Prostate gland (tissue), 2 donors: ENCODE data around the gene PTPN2. TPM values are rescaled to one million over a fixed set of nuclear protein-coding genes. Genes with fewer than 3 reads are reported as not detected.
"Not testable (repeated sequence)": the region's sequence is repeated elsewhere in the genome, so short reads cannot be mapped to it uniquely, and the experiment has no call there.

ENCODE experiments used
- DNase-seq: peaks from one replicate; pipeline ENCODE4 v3.0.0-alpha.2; 2019; ENCODE audit warnings: low spot score
- H3K27ac ChIP-seq, 2 donors: fragments of 200-600 bp; sonication (generic); 2 replicates each; pipeline ENCODE4 v1.5.1; 2017 to 2019
- H3K27me3 ChIP-seq: fragments of 200-600 bp; sonication (generic); replicated peaks from 2 replicates; pipeline ENCODE4 v1.5.1; 2019; ENCODE audit not compliant: insufficient read depth
- H3K36me3 ChIP-seq, 2 donors: fragments of 200-600 bp; sonication (generic); 1 replicate in 1 of 2; 2 replicates in 1 of 2; pipeline versions ENCODE4 v1.5.1 to v1.8.1; 2017 to 2019
- H3K4me1 ChIP-seq: fragments of 200-600 bp; sonication (generic); replicated peaks from 2 replicates; pipeline ENCODE4 v1.5.1; 2019
- H3K4me3 ChIP-seq, 2 donors: fragments of 200-600 bp; sonication (generic); 2 replicates each; pipeline ENCODE4 v1.5.1; 2017 to 2019
- H3K9me3 ChIP-seq: fragments of 200-600 bp; sonication (generic); 2 replicates; pipeline ENCODE4 v1.5.1; 2017
- CTCF ChIP-seq, 4 experiments: fragments of 200-600 bp in 2 of 4; fragments of 450-650 bp in 2 of 4; sonication (generic) in 2 of 4; IDR thresholded peaks; 1 replicate in 3 of 4; 2 replicates in 1 of 4; pipeline ENCODE4 v1.5.1; 2016 to 2019; ENCODE audit warnings: antibody characterized with exemption in 4 of 4, mild to moderate bottlenecking in 2 of 4, moderate library complexity in 2 of 4
- POLR2A ChIP-seq: fragments of 450-650 bp; IDR thresholded peaks from one replicate; pipeline ENCODE4 v1.6.1; 2016; ENCODE audit warnings: antibody characterized with exemption, mild to moderate bottlenecking
- POLR2AphosphoS5 ChIP-seq: sonication (generic); formaldehyde crosslinking; IDR thresholded peaks from one replicate; pipeline ENCODE4 v1.6.1; 2017; ENCODE audit warnings: antibody characterized with exemption
- WGBS: methylation state at CpG from one replicate; pipeline ENCODE4 v1.1.5; 2018; 5-methylcytosine and 5-hydroxymethylcytosine counted together
- intact Hi-C: fragments of 100-400 bp; cut with DNase I; formaldehyde crosslinking; loops from one replicate; pipeline ENCODE4 v1.14.2; 2022
- total RNA-seq, 2 donors: library from RNA; depleted of rRNA; stranded (reverse); fragments of >200 nt; gene quantifications; one replicate each; pipeline ENCODE4 v1.1.0, GENCODE V29; 2016

Gene PTPN2
- total RNA-seq, 2 donors from 2014 or later = 25.0 to 34.0 TPM

DNA sequence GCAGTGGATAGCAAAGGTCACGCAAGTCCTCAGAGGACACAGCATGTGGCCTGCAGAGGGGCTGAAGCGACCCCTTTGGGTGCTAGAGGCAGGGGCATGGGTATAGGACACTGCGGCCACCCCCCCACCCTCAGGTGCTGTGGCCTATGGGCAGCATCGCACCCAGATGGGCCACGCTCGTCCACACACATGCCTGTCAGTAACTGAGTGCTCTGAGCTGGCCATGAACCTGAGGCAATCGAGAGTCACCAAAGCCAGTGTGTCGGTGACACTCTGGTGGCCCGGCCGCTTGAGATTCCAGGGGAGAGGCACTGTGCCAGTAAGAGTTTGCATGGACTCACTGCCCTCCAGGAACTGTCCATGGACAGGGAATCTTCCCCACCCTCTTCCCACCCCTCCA lies 22.7 kb upstream of the PTPN2 start:
- Histone ChIP-seq H3K27me3 (no peaks in the 10 kb centered on the region), H3K27ac (no peak overlapping the region), H3K4me3 (no peak overlapping the region), H3K4me1 (no peaks in the 10 kb centered on the region), H3K9me3 (no peaks in the 10 kb centered on the region), H3K36me3 (no peaks in the 10 kb centered on the region)
- WGBS = 85% methylated on average over 6 of the region's 10 CpGs
- intact Hi-C loops = no loop called here
- TF ChIP-seq POLR2A (no peak), POLR2AphosphoS5 (no peak), CTCF (IDR thresholded peaks at IDR 0.05) (no peak)
- no peak for DNase-seq

- Histone ChIP-seq H3K4me3 (no peak overlapping the region), H3K27ac (no peak overlapping the region), H3K27me3 (no peaks in the 10 kb centered on the region), H3K9me3 (no peaks in the 10 kb centered on the region), H3K4me1 (no peaks in the 10 kb centered on the region), H3K36me3 (no peaks in the 10 kb centered on the region)
- DNase-seq = no peak
- TF ChIP-seq POLR2A (no peak), CTCF (IDR thresholded peaks at IDR 0.05) (no peak)
- 91% methylated on average over 4 of the region's 4 CpGs for WGBS
- intact Hi-C loops = no loop called here
Observed at GRCh38 chr18:12906119-12906518, 22.1 kb upstream of the PTPN2 start.

- Histone ChIP-seq H3K27ac (no peak overlapping the region), H3K27me3 (no peaks in the 10 kb centered on the region), H3K36me3 (no peaks in the 10 kb centered on the region), H3K4me1 (no peaks in the 10 kb centered on the region), H3K4me3 (no peak overlapping the region), H3K9me3 (no peaks in the 10 kb centered on the region)
- intact Hi-C loops = no loop called here
- TF ChIP-seq POLR2A (no peak), CTCF (IDR thresholded peaks at IDR 0.05) (no peak), POLR2AphosphoS5 (no peak)
- DNase-seq = no peak
- 75% methylated on average over 8 of the region's 8 CpGs for WGBS
Observed at GRCh38 chr18:12904012-12904516, 20.0 kb upstream of the PTPN2 start.

GRCh38 chr18:12901208-12901607 lies 17.2 kb upstream of the PTPN2 start:
- WGBS = 93% methylated on average over 12 of the region's 12 CpGs

GRCh38 chr18:12896784-12897333 lies 12.8 kb upstream of the PTPN2 start:
- 8% methylated on average over 25 of the region's 51 CpGs for WGBS
- not testable (repeated sequence) for H3K27ac ChIP-seq, DNase-seq, H3K27me3 ChIP-seq, H3K9me3 ChIP-seq, H3K36me3 ChIP-seq, H3K4me1 ChIP-seq
- intact Hi-C loops = loop anchor here (10.0 kb wide), 1 partner anchor 152 kb away; no protein-coding TSS in a partner anchor
- H3K4me3 ChIP-seq = peak overlapping the region in 1 of 2 donors; percentile 16

More at GRCh38 chr18:12901208-12901607, 17.2 kb upstream of the PTPN2 start:
- H3K4me3 ChIP-seq, DNase-seq, intact Hi-C loops, H3K27ac ChIP-seq, H3K36me3 ChIP-seq, H3K9me3 ChIP-seq, H3K27me3 ChIP-seq, H3K4me1 ChIP-seq: not testable (repeated sequence)

DNA sequence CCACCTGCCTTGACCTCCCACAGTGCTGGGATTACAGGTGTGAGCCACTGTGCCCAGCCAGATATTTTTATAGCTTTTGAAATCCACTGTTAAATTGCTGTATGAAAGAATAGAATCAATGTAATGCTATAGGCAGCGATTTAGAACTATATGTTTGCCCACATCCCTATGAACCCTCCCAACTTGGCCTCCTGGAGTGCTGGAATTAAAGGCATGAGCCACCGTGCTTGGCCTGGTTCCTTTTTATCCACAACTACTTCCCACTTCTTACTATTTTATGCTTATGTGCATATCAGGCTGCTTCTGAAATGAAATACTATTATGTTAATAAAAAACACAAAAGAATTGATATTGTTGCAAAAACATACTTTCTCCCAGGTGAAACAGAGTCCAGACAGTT lies 11.6 kb upstream of the PTPN2 start:
- Histone ChIP-seq H3K36me3 (no peaks in the 10 kb centered on the region), H3K9me3 (no peaks in the 10 kb centered on the region), H3K27me3 (no peaks in the 10 kb centered on the region), H3K27ac (no peak overlapping the region), H3K4me1 (no peaks in the 10 kb centered on the region), H3K4me3 (no peak overlapping the region)
- DNase-seq = no peak
- no peak for TF ChIP-seq POLR2A
- no peak for TF ChIP-seq CTCF (IDR thresholded peaks at IDR 0.05)
- no peak for TF ChIP-seq POLR2AphosphoS5
- 78% methylated on average over 2 of the region's 2 CpGs for WGBS
- intact Hi-C loops = loop anchor here (10.0 kb wide), 1 partner anchor 151 kb away; no protein-coding TSS in a partner anchor
